Renal cortex interstitium (tissue), 15 donors: ENCODE results near the gene RALA. TPM values are rescaled to one million over a fixed set of nuclear protein-coding genes. Genes with fewer than 3 reads are reported as not detected.
A peak's percentile ranks its signal among the peaks of the same experiment; 100 is the strongest.

Source experiments
- DNase-seq, 11 donors: peaks; one replicate each; pipeline ENCODE4 v3.0.0-alpha.2; 2013; ENCODE audit warnings: low read depth in 9 of 11, low spot score in 4 of 11; ENCODE audit errors: extremely low read depth in 1 of 11
- long read RNA-seq, 16 experiments: transcript quantifications; one replicate each; lab custom pipeline, GENCODE V29; 2026
- polyA plus RNA-seq, 3 donors: library from polyadenylated mRNA; unstranded; fragments of 120-200 nt; gene quantifications; one replicate each; pipeline ENCODE4 v1.2.1, GENCODE V29; 2013; ENCODE audit not compliant: insufficient read length in 3 of 3

The RALA gene, protein sequence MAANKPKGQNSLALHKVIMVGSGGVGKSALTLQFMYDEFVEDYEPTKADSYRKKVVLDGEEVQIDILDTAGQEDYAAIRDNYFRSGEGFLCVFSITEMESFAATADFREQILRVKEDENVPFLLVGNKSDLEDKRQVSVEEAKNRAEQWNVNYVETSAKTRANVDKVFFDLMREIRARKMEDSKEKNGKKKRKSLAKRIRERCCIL
- 10 to 100 TPM; 61.8 to 86.3 (median 73.3) TPM for polyA plus RNA-seq
- long read RNA-seq, donor 1, transcript RALA-201 (5 exons, 2,880 nt): major isoform, 20 of 39 reads
- long read RNA-seq, donor 1, partial matches to known transcripts: 19 of 39 reads
- long read RNA-seq, donor 1, other reads (novel, unspliced or antisense): 0 of 39 reads
- long read RNA-seq, donor 2, transcript RALA-201 (5 exons, 2,880 nt): major isoform, 19 of 39 reads
- long read RNA-seq, donor 2, partial matches to known transcripts: 20 of 39 reads
- long read RNA-seq, donor 2, other reads (novel, unspliced or antisense): 0 of 39 reads
- long read RNA-seq, donor 3, transcript RALA-201 (5 exons, 2,880 nt): major isoform, 44 of 100 reads
- long read RNA-seq, donor 3, partial matches to known transcripts: 56 of 100 reads
- long read RNA-seq, donor 3, other reads (novel, unspliced or antisense): 0 of 100 reads
- long read RNA-seq, donor 4, transcript RALA-201 (5 exons, 2,880 nt): major isoform, 30 of 72 reads
- long read RNA-seq, donor 4, partial matches to known transcripts: 42 of 72 reads
- long read RNA-seq, donor 4, other reads (novel, unspliced or antisense): 0 of 72 reads
- long read RNA-seq, donor 5: 0 reads
- long read RNA-seq, donor 6, transcript RALA-201 (5 exons, 2,880 nt): major isoform, 24 of 51 reads
- long read RNA-seq, donor 6, partial matches to known transcripts: 26 of 51 reads
- long read RNA-seq, donor 6, other reads (novel, unspliced or antisense): 0 of 51 reads
- long read RNA-seq, donor 7, transcript RALA-201 (5 exons, 2,880 nt): major isoform, 31 of 112 reads
- long read RNA-seq, donor 7, partial matches to known transcripts: 80 of 112 reads
- long read RNA-seq, donor 7, other reads (novel, unspliced or antisense): 0 of 112 reads
- long read RNA-seq, donor 8: 0 reads
- long read RNA-seq, donor 9, transcript RALA-201 (5 exons, 2,880 nt): major isoform, 30 of 67 reads
- long read RNA-seq, donor 9, partial matches to known transcripts: 36 of 67 reads
- long read RNA-seq, donor 9, other reads (novel, unspliced or antisense): 0 of 67 reads
- long read RNA-seq, donor 10, transcript RALA-201 (5 exons, 2,880 nt): major isoform, 22 of 74 reads
- long read RNA-seq, donor 10, partial matches to known transcripts: 52 of 74 reads
- long read RNA-seq, donor 10, other reads (novel, unspliced or antisense): 0 of 74 reads
- long read RNA-seq, donor 11, transcript RALA-201 (5 exons, 2,880 nt): major isoform, 18 of 112 reads
- long read RNA-seq, donor 11, partial matches to known transcripts: 93 of 112 reads
- long read RNA-seq, donor 11, other reads (novel, unspliced or antisense): 0 of 112 reads
- long read RNA-seq, donor 12, transcript RALA-201 (5 exons, 2,880 nt): major isoform, 7 of 43 reads
- long read RNA-seq, donor 12, partial matches to known transcripts: 35 of 43 reads
- long read RNA-seq, donor 12, other reads (novel, unspliced or antisense): 0 of 43 reads
- long read RNA-seq, donor 13: 0 reads
- long read RNA-seq, donor 14, transcript RALA-201 (5 exons, 2,880 nt): major isoform, 27 of 64 reads
- long read RNA-seq, donor 14, partial matches to known transcripts: 35 of 64 reads
- long read RNA-seq, donor 14, other reads (novel, unspliced or antisense): 0 of 64 reads
- long read RNA-seq, donor 15, transcript RALA-201 (5 exons, 2,880 nt): major isoform, 17 of 35 reads
- long read RNA-seq, donor 15, partial matches to known transcripts: 18 of 35 reads
- long read RNA-seq, donor 15, other reads (novel, unspliced or antisense): 0 of 35 reads
- long read RNA-seq, donor 16, transcript RALA-201 (5 exons, 2,880 nt): major isoform, 85 of 207 reads
- long read RNA-seq, donor 16, partial matches to known transcripts: 122 of 207 reads
- long read RNA-seq, donor 16, other reads (novel, unspliced or antisense): 0 of 207 reads

- peak; percentile 81 to 94 (median 90) for DNase-seq
These were observed at the start of gene RALA for GRCh38 chr7:39623047-39623731. RALA (plus strand) TSS chr7:39623572; CDS start chr7:39686668, 63,096 bp downstream.

GRCh38 chr7:39574673-39575349 lies 48.6 kb upstream of the RALA start:
- DNase-seq: no peak

- DNase-seq: no peak
These were observed 46.0 kb upstream of the RALA start for GRCh38 chr7:39577229-39577874.

DNA sequence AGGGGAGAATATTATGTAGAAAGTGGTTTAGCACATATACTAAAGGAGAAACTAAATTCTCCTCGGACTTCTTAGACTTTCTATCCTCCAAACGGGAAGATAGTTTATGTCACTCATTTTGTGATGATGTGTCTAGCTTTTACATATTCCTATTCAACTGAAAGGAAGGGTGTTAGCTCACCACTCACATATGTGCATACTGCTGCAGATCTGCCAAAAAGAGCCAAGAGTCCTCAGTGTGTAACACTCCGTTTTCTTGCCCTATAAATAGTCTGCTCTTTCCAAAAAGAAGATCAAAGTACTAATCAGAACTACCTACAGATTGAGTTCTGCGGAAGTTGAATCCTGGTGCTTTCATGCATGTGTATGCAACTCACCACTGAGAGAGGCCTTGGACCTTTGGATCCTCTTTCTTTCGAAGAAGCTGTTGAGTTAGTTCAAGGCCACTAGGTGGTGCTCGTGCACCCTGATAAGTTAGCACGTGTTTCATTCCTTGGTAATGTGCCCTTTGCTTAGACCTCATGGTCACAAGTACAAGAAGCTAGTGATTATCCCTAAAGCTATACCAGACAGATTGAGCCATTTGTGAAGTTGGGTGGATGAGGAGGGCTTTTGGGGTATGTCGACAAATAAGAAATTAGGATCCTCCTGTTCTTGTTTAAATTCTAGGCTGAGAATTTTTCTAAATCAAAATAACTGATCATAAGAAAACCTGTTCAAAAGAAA lies 43.1 kb upstream of the RALA start:
- peak; percentile 78 to 93 (median 86) for DNase-seq

DNA sequence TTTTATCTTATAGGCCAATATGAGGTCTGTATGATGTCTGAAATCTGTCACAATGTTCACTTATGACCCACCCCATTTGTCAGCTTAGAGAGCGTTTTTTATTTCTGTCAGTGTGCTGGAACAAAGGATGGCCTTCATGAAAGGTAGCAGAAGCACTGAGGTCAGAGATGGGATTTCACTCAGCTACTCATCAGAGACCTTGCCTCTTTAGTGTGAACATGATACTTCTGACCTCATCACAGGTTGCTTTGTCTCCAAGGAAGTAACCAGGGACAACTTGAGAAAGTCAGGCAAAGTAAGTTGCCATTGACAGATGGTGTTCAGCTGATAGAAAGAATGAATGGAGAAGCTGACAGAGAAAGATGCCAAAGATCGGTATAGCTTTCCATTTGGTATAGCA lies 40.8 kb upstream of the RALA start:
- peak in 2 of 11 donors; percentile 19 to 28 for DNase-seq

DNA sequence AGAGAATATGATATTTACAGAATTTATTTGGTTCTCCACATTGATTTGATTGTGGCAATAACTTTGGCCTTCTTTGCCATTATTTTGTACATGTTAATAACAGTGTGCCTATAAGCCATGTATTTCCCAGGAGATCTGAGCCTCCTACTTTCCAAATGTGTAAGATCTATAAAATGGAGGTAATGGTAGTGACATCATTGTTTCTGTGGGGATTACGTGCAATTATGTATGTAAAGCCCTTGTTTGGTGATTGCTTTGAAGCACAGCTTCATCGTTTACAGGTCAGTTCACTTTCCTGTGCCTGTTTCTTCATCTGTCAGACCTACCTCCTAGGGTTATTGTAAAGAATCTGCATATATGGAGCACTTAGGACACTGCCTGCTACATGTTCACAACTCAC lies 39.8 kb upstream of the RALA start:
- no peak for DNase-seq

DNA sequence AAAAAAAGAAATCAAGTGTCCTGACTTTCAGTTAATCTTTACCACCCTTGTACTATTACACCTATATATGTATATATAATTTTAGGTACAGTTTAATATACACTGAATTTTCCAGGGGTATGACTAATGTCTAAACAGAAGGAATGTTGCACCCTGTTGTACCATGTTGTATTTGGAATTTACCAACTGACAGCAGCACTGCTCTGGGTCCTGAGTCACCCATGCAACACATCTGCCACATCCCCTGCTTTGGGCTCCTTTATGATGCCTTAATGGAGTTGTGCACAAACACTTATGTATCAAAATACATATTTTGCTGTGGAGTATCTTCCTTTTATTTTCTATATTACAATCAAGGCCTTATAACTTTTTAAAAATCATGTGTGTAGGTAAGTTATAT lies 36.0 kb upstream of the RALA start:
- DNase-seq: no peak

- no peak for DNase-seq
These were observed 35.0 kb upstream of the RALA start for GRCh38 chr7:39588416-39588815.

- no peak for DNase-seq
These were observed 33.9 kb upstream of the RALA start for GRCh38 chr7:39589323-39590111.

DNA sequence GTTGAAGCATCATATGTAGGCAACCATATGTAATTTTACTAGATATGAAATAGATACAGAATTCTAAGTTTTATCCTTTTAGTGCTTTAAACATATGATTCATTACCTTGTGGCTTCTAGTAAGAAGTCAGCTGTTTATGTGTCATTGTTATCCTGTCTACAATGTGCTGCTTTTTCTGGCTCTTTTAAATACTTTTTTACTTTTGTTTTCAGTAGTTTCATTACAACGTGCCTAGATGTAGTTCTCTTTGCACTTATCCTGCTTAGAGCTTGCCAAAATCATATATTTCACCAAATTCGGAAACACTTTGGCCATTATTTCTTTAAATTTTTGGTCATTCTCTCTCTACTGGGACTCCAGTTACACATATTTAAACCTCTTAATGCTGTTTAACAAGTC lies 30.8 kb upstream of the RALA start:
- DNase-seq: no peak

DNA sequence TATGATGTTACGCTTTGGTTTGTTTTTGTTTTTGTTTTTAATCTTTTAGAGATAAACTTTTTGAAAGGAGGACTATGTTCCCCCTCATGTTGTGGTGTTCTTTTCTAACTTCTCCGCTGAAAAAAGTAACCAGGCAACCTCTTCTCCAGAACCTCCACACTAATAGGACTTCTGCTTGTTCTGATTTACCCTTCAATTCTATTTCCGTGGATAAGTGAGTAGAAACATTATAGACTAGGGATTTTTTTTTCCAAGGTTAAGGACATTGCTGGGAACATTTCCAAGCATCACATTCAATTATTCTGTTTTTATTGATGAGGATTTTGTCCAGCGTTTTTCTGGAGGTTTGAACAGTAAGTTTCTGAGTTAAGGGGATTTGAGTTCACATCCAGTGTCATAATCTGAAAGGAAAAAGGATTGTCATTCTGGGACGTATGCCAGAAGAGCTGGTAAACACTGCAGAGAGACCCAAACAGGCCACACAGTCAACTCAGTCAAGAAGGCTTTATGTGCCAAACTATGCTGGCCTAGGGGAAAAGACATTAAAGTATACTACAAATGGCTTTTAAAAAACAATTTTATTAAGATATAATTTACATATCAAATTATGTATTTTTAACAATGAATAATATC lies 28.3 kb upstream of the RALA start:
- DNase-seq: peak in 1 of 11 donors; percentile 22

GRCh38 chr7:39602351-39602750 lies 21.0 kb upstream of the RALA start:
- no peak for DNase-seq

- no peak for DNase-seq
These were observed 19.4 kb upstream of the RALA start for GRCh38 chr7:39603924-39604323.

- DNase-seq: no peak
These were observed 18.3 kb upstream of the RALA start for GRCh38 chr7:39605087-39605486.
